Stimulated activated CD8-positive, alpha-beta memory T cell treated with anti-CD3 and anti-CD28 coated beads, Interleukin-15, amount 100 ng/mL, for 24 hours (primary cell): Measurements from ENCODE around the gene ZNF785.
"Not testable (repeated sequence)": the region's sequence is repeated elsewhere in the genome, so short reads cannot be mapped to it uniquely, and the experiment has no call there.

ENCODE experiments used
- DNase-seq: peaks from one replicate; pipeline ENCODE4 v3.0.0-alpha.2; 2020; ENCODE audit warnings: low read depth

Gene ZNF785

GRCh38 chr16:30602616-30603277 lies 17.2 kb upstream of the ZNF785 start:
- no peak for DNase-seq

GRCh38 chr16:30601966-30602365 lies 16.5 kb upstream of the ZNF785 start:
- DNase-seq: no peak

GRCh38 chr16:30600929-30601328 lies 15.4 kb upstream of the ZNF785 start:
- no peak for DNase-seq

DNA sequence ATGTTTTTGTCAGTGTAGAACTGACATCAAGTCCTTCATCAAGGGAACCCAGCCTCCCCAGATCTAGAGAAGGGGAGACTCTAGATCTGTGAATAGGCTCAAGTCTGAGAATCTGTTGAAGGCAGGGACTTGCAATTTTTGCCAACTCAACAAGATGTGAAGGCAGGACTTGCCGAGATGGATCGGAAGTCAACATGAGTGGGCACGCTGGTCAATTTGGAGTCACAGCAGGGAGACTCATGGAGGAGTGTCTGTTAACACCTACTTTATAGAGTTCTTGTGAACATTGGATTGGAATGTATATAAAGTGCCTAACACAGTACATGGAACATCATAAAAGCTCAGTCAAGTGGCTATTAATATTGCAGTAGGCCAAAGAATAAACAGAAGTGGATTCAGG lies 14.7 kb upstream of the ZNF785 start:
- DNase-seq: no peak

GRCh38 chr16:30592871-30593270 lies 7.4 kb upstream of the ZNF785 start:
- no peak for DNase-seq

- not testable (repeated sequence) for DNase-seq
These were observed 5.4 kb upstream of the ZNF785 start for GRCh38 chr16:30590869-30591268.

- DNase-seq: not testable (repeated sequence)
These were observed 4.1 kb upstream of the ZNF785 start for GRCh38 chr16:30589582-30589981.

DNA sequence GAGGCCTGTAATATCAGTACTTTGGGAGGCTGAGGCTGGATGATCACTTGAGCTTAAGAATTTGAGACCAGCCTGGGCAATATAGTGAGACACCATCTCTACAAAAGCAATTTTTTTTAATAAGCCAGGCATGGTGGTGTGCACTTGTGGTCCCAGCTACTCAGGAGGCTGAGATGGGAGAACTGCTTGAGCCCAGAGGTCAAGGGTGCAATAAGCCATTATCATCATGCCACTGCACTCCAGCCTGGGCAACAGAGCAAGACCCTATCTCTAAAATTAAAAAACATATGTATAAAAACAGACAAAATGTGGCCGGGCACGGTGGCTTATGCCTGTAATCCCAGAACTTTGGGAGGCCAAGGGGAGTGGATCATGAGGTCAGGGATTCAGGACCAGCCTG lies 3.2 kb upstream of the ZNF785 start:
- no peak for DNase-seq

- DNase-seq: no peak
These were observed 486 bp downstream of the ZNF785 start for GRCh38 chr16:30585022-30585399.

DNA sequence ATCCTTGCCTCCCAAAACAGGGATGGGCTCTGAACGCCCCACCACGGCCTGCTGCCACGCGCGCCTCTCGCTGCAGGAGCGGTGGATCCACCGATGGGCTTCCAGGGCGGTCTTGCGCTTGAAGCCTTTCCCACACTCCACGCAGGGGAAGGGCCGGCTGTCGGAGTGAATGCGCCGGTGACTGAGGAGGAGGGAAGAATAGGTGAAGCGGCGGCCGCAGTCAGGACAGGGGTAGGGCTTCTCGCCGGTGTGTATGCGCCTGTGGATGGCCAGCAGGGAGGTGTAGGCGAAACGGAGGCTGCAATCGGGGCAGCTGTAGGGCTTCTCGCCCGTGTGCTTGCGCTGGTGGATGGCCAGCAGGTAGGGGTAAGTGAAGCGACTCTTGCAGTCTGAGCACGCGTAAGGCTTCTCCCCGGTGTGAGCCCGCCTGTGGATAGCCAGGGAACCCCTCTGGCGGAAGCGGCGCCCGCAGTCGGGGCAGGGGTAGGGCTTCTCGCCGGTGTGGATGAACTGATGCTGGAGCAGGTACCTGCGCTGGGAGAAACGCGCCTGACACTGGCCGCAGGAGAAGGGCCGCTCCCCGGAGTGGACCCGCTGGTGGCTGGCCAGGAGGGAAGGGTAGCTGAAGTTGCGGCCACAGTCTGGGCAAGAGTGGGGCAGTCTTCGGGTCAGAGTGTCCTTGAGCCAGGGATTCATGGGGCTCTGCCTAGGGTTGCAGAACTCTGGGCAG lies 2.7 kb downstream of the ZNF785 start:
- no peak for DNase-seq

DNA sequence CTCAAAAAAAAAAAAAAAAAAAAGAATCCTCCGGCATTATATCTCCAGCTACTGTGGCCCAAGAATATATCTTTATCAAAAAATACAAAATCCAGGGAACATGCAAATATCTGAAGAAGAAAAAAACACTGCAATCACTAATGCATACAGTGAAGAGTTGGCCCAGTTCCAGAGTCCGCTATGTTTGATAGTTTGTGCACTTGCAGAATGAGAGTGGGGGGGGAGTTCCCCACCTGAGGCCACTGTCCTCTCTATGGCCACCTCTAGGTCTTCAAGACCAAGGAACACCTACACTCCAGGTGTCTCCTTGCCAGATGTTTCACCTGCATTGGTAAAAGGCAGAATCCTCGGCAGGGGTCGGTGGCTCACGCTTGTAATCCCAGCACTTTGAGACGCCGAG lies 4.0 kb downstream of the ZNF785 start:
- DNase-seq: no peak

- DNase-seq: no peak
These were observed 10.8 kb downstream of the ZNF785 start for GRCh38 chr16:30574678-30575077.

DNA sequence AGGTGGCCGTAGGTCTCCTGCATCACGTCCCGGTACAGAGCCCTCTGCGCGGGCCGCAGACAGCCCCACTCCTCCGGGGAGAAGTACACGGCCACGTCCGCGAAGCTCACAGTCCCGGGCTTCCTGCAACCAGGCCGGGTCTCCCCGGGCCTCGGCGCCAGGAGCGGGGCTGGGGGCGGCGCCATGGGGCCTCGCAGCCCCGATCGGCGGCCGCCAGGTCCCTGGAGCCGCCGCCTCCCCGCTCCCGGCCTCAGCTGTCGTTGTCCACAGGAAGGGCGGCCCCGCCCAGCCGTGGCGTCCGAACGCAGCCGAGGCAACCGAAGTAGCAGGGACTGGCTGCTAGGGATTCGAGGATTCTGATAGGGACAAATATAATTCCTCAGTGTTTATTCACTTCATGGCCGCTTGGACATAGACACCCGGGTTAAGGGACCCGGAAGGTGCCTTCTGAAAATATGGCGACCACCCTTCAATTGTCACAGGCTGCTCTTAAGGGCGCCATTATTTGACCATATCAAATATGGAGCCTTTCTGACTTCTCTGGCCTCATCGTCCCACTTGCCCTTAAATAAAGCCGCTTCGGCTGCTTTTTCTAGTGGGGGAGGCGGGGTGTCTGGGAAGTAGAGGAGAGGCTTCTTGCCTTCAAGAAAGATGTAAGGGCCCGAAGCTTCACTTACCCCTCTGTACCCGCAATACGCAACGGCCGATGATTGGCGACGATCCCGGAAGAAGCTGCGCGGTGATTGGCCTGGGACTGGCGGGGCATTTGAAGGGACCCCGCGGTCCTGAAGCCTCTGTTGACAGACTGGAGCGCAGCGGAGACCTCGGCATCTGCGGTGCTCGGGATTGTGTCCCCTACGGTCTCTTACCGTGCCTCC lies 13.8 kb downstream of the ZNF785 start, which contains the start of gene ZNF688:
Gene ZNF688 (minus strand): TSS at position 270 of the 878 bp plus-strand sequence. CDS start 85 bp downstream, at position 185.
- peak; percentile 76 for DNase-seq

GRCh38 chr16:30570636-30571444 lies 14.7 kb downstream of the ZNF785 start:
- no peak for DNase-seq

DNA sequence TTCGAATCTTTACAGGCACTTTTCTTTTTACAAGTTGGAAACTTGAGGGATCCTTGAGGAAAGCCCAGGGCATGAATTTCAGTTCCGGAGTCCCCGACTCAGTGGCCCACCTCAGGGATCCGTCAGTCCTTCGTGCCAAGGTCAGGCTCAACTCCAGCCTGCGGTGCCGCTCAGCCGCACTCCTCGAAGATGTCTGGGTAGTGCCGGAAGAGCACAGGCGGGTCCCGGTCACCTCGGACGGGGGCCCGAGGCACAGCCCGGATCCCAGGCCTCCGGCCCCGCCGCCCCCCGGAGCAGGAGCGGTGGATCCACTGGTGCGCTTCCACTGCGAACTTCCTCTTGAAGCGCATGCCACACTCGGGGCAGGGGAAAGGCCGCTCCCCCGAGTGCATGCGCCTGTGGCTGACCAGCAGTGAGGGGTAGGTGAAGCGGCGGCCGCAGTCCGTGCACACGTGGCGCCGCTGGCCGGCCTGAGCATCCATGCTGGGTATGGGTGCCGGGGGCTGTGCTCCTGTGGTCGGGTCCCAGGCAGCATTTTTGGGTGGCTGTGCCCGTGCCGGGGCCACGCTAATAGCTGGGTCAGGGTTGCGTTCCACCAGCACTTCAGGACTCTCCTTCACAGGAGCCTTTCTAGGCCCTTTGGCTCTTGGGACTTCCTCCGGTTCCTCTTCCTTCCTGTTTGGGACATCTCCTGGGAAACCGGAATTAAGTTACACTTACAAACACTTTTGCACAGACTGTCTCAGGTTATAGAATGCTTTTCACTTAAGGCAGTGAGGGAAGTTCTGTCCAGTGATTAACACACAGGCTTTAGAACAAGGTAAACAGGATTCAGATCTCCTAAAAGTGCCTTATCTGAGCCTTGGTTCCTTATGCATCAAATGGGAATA lies 15.5 kb downstream of the ZNF785 start:
- DNase-seq: no peak

GRCh38 chr16:30569281-30569680 lies 16.2 kb downstream of the ZNF785 start:
- no peak for DNase-seq

GRCh38 chr16:30567991-30568638 lies 17.4 kb downstream of the ZNF785 start:
- DNase-seq: no peak

DNA sequence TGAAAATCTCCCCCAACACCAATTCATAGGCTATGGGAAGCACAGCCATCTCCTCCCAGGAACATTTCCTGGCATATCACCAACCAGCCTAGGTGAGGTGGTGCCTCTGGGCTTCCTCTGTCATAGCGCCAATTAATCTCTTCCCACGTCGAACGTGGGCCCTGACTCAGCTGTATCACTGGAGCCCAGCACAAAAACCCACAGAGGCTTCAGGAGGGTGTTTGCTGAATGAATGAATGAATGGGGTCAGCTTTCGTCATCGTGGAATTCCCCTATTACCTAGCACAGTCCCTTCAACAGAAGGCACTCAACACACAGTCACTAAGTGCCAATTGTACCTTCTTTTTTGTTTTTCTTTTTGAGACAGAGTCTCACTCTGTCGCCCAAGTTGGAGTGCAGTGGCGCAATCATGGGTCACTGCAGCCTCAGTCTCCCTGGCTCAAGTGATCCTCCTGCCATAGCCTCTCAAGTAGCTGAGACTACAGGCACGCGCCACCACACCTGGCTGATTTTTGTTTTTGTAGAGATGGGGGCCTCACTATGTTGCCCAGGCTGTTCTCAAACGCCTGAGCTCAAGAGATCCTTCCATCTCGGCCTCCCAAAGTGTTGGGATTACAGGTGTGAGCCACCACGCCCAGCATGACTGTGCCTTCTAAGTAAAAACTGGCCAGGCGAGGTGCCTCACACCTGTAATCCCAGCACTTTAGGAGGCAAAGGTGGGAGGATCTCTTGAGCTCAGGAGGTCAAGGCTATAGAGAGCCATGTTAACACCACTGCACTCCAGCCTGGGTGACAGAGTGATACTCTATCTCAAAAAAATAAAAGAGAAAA lies 18.1 kb downstream of the ZNF785 start:
- no peak for DNase-seq

DNA sequence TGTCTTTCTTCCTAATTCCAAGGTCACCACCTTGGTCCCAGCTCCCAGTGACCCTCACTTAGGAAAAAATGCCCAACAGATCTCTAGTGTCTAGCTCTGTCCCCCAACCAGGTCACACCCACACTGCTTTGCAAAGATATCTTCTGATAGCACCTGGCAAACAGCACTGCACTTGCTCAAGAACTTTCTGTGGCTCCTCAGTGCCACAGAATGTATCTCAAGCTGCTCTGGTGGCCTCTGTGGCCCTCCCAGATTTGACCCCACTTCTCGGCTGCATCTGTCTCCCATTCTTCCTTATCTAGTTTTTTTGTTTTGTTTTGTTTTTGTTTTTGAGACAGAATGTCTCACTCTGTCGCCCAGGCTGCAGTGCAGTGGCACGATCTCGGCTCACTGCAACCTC lies 19.0 kb downstream of the ZNF785 start:
- no peak for DNase-seq
